ENCODE data around the gene UBQLN4. TPM values are rescaled to one million over a fixed set of nuclear protein-coding genes. Genes with fewer than 3 reads are reported as not detected.

Gene UBQLN4
- total and polyA plus RNA-seq, 9 of the 15 experiments (the other 6 are each of a cell fraction or from before 2014, with no cell fraction given), result 13.5 to 65.5 (median 37.0) TPM

- TF ChIP-seq UBTF (IDR thresholded peaks at IDR 0.05; ENCODE audit: borderline replicate concordance in 1 of 2, low read depth in 2 of 2, low read length in 2 of 2) (0 out of 4 replicates have a peak, but pooled peaks of 1 of the 2 experiments have one; percentile 32), KDM1A (IDR thresholded peaks at IDR 0.05) (no peak), L3MBTL2 (IDR thresholded peaks at IDR 0.05) (no peak), ZKSCAN1 (IDR thresholded peaks at IDR 0.05; ENCODE audit: low read depth, low read length) (no peak), LCOR (CRISPR knock-in tag; IDR thresholded peaks at IDR 0.05) (no peak), E2F4 (CRISPR knock-in tag; IDR thresholded peaks at IDR 0.05; ENCODE audit: low read depth) (no peak), MAFK (IDR thresholded peaks at IDR 0.05; ENCODE audit: low read length) (no peak), FOXJ2 (tag; IDR thresholded peaks at IDR 0.05) (no peak), JUND (IDR thresholded peaks at IDR 0.05; ENCODE audit: borderline replicate concordance, low read depth, low read length) (0 out of 2 replicates have a peak, but pooled peaks have one; percentile 28), JUND (tag; IDR thresholded peaks at IDR 0.05; ENCODE audit: borderline replicate concordance, low read depth, low read length) (no peak; the same call in 2 of the 3 replicates), ETS1 (conservative IDR thresholded peaks at IDR 0.05; ENCODE audit: control insufficient read depth, low read depth, low read length) (no peak), ZNF75A (CRISPR knock-in tag; IDR thresholded peaks at IDR 0.05) (no peak), SRF (CRISPR knock-in tag; IDR thresholded peaks at IDR 0.05) (no peak), TCF3 (CRISPR knock-in tag; IDR thresholded peaks at IDR 0.05) (no peak), ZNF175 (CRISPR knock-in tag; IDR thresholded peaks at IDR 0.05; ENCODE audit: low read depth) (no peak), ETV6 (IDR thresholded peaks at IDR 0.05; ENCODE audit: borderline replicate concordance in 1 of 2, low read depth in 2 of 2, low read length in 1 of 2) (no peak), ETV6 (CRISPR knock-in tag; IDR thresholded peaks at IDR 0.05; ENCODE audit: borderline replicate concordance) (no peak)
- TF ChIP-seq, protein P1, sequence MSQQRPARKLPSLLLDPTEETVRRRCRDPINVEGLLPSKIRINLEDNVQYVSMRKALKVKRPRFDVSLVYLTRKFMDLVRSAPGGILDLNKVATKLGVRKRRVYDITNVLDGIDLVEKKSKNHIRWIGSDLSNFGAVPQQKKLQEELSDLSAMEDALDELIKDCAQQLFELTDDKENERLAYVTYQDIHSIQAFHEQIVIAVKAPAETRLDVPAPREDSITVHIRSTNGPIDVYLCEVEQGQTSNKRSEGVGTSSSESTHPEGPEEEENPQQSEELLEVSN (IDR thresholded peaks at IDR 0.05; ENCODE audit: borderline replicate concordance in 1 of 2, extremely low read depth in 1 of 2, insufficient read depth in 1 of 2, insufficient read length in 1 of 2, low read depth in 1 of 2, low read length in 1 of 2, poor library complexity in 1 of 2, severe bottlenecking in 1 of 2), result no peak
- TF ChIP-seq, protein P2, sequence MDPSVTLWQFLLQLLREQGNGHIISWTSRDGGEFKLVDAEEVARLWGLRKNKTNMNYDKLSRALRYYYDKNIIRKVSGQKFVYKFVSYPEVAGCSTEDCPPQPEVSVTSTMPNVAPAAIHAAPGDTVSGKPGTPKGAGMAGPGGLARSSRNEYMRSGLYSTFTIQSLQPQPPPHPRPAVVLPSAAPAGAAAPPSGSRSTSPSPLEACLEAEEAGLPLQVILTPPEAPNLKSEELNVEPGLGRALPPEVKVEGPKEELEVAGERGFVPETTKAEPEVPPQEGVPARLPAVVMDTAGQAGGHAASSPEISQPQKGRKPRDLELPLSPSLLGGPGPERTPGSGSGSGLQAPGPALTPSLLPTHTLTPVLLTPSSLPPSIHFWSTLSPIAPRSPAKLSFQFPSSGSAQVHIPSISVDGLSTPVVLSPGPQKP (CRISPR knock-in tag; IDR thresholded peaks at IDR 0.05), result no peak
- TF ChIP-seq, protein P3, sequence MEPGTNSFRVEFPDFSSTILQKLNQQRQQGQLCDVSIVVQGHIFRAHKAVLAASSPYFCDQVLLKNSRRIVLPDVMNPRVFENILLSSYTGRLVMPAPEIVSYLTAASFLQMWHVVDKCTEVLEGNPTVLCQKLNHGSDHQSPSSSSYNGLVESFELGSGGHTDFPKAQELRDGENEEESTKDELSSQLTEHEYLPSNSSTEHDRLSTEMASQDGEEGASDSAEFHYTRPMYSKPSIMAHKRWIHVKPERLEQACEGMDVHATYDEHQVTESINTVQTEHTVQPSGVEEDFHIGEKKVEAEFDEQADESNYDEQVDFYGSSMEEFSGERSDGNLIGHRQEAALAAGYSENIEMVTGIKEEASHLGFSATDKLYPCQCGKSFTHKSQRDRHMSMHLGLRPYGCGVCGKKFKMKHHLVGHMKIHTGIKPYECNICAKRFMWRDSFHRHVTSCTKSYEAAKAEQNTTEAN (CRISPR knock-in tag; IDR thresholded peaks at IDR 0.05), result no peak
These were observed 37.2 kb upstream of the UBQLN4 start (continued) for GRCh38 chr1:156090840-156091188.
